ENCODE measurements around the gene ARHGDIA.
A peak's percentile ranks its signal among the peaks of the same experiment; 100 is the strongest.
"Not testable (repeated sequence)": the region's sequence is repeated elsewhere in the genome, so short reads cannot be mapped to it uniquely, and the experiment has no call there.

The ARHGDIA gene

DNA sequence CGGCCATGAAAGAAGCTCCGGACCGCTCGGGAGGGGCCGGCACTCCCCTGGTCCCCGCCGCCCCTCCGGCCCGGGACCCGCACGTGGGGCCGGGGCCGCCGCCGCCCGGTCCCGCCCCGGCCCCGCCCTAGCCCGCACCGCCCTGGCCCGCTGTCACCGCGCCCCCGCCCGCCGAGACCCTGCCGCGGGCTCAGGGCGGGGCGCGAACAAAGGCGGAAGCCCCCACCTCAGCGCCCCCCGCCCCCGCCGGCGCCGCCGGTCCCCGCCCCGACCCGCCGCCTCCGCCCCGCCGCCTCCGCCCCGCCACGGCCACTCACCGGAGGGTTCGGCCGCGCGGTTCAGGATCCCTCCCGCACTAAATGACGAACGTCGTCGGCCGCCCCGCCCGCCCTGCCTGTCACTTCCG, at the start of gene ARHGDIA:
ARHGDIA (minus strand) TSS at position 357 of the 406 bp plus-strand sequence. CDS start 1,407 bp downstream, outside the sequence.
- peaks cover 13% of the 10 kb centered on the region for H3K36me3 Mint-ChIP-seq (ENCODE audit: low read depth)
- peaks cover 18% of the 10 kb centered on the region for H3K4me1 Mint-ChIP-seq (ENCODE audit: low read depth)
- H3K27me3 Mint-ChIP-seq (ENCODE audit: low read depth), result no peaks in the 10 kb centered on the region
- H3K9me3 Mint-ChIP-seq, result no peaks in the 10 kb centered on the region
- peak within 1 kb of the TSS; percentile 91 for H3K27ac Mint-ChIP-seq
- H3K4me3 Mint-ChIP-seq, result peak within 1 kb of the TSS; percentile 89

DNA sequence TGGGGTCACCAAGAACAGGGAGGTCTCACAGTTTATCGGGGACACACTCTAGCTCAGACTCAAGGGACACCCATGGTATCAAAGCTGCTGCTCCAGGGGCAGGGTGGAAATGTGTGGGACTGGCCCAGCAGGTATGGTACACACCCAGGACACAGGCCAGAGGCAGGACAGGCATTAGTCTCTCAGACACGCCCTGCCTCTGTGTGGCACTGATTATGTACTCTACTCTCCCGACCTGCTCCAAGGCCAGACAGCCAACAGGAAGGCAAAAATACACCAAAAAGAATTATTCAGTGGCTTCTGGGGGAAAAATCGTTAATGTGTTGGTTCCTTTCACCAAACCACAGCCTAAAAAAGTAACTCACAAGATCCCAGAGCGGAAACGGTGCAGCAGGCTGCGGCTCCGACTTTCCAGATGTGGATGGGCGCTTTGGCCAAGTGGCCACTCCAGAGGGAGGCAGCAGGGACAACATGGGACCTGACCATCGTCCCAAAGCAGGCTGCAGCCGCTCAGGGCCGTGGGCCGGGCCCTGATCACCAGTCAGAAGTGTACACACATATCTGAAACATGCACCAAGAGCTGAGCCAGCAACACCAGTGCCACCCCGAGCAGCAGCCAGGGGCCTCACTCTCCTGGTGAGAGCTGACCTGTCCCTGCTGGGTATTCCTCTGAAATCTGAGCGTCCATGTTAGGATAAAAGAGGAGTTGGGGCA, 47.9 kb upstream of the ARHGDIA start:
- Mint-ChIP-seq H3K4me3 (no peak overlapping the region), H3K36me3 (ENCODE audit: low read depth) (peaks cover 13% of the 10 kb centered on the region), H3K27ac (peak overlapping the region; percentile 86), H3K4me1 (ENCODE audit: low read depth) (peaks cover 19% of the 10 kb centered on the region), H3K27me3 (ENCODE audit: low read depth) (no peaks in the 10 kb centered on the region), H3K9me3 (no peaks in the 10 kb centered on the region)

DNA sequence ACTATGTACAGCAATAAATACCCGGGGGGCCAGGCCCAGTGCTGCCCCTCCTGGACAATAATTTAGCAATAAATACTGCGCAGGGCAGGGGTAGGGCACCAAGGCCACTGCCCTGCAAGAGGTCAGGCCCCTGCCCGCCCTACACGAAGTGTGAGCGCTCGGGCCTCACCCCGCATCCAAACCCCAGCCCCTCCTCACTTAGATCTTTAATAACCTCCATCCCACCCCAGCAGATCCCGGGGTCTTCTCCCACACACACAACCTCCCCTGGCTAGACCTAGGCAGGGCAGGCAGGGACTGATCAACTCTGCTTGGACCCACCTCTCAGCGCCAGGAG, 47.2 kb upstream of the ARHGDIA start:
- not testable (repeated sequence) for H3K9me3 Mint-ChIP-seq; H3K27me3 Mint-ChIP-seq (ENCODE audit: low read depth)
- peaks cover 16% of the 10 kb centered on the region for H3K36me3 Mint-ChIP-seq (ENCODE audit: low read depth)
- peak overlapping the region; percentile 86 for H3K27ac Mint-ChIP-seq
- peak overlapping the region; percentile 92 for H3K4me3 Mint-ChIP-seq
- peaks cover 18% of the 10 kb centered on the region for H3K4me1 Mint-ChIP-seq (ENCODE audit: low read depth)

DNA sequence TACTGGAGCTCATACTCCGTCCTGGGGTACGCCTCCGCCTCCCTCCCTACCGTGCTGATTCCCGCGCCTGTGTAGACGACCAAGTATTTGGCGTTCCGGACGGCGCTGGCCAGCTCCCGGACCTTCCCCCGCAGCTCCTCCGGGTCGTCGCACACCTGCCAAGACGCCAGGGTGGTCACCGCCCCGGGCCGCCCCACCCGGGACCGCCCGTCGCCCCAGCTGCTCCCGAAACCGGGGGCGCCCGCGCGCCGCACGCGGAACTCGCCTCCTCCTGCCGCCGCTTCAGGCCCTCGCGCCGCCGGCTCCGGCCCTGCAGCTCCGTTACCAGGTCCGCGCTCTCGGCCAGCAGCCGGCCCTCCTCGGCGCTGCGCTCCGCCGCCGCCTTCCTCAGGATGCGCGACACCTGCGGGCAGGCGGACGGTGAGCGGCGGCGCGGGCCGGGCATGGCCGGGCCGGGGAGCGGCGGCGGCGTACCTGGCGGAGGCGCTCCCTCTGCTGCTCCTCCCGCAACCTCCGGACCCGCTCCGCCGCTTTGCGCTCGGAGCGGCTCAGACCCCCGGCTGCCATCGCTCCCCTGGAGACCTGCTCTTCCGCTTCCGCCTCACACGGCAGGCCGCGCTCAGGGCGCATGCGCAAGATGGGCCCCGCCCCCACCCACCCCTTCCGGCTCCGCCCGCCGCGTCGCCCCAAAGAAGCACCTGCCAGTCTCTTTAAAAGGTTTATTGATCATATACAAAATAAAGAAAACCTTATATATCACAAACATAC, 46.6 kb upstream of the ARHGDIA start, which contains the start of gene SIRT7:
SIRT7 (minus strand) TSS at position 612 of the 768 bp plus-strand sequence; CDS start at position 567, 45 bp downstream.
- Mint-ChIP-seq H3K4me1 (ENCODE audit: low read depth) (peaks cover 22% of the 10 kb centered on the region), H3K4me3 (peak within 1 kb of the TSS; percentile 92), H3K36me3 (ENCODE audit: low read depth) (peaks cover 21% of the 10 kb centered on the region), H3K27me3 (ENCODE audit: low read depth) (no peaks in the 10 kb centered on the region), H3K9me3 (no peaks in the 10 kb centered on the region), H3K27ac (peak within 1 kb of the TSS; percentile 86)

DNA sequence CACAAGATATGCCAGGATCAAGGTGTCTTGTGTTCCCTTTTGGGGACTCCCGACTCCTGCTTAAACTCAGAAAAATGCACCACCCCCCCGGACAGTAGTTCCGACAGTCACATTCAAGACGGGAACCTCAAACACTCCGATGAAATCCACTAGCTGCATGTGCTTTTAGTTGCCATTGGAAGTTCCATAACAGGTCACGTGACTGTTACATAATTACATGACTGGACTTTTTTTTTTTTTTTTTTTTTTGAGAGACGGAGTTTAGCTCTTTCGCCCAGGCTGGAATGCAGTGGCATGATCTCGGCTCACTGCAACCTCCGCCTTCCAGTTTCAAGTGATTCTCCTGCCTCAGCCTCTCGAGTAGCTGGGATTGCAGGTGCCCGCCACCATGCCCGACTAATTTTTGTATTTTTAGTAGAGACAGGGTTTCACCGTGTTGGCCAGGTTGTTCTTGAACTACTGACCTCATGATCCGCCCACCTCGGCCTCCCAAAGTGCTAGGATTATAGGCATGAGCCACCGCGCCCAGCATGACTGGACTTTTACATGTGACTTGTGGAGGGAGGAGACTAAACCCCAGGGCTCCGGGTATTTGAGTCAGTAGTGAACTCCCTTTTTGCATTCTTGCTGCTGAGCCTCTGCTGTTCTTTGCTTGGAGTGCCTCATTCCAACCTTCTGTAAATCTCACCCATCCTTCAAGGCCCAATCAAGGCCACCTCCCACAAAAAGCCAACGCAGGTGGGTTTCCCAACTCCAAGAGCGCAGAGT, 45.3 kb upstream of the ARHGDIA start:
- Mint-ChIP-seq H3K36me3 (ENCODE audit: low read depth) (peaks cover 23% of the 10 kb centered on the region), H3K27ac (peak overlapping the region; percentile 56), H3K4me1 (ENCODE audit: low read depth) (peaks cover 26% of the 10 kb centered on the region), H3K9me3 (no peaks in the 10 kb centered on the region), H3K4me3 (peak overlapping the region; percentile 89), H3K27me3 (ENCODE audit: low read depth) (no peaks in the 10 kb centered on the region)

DNA sequence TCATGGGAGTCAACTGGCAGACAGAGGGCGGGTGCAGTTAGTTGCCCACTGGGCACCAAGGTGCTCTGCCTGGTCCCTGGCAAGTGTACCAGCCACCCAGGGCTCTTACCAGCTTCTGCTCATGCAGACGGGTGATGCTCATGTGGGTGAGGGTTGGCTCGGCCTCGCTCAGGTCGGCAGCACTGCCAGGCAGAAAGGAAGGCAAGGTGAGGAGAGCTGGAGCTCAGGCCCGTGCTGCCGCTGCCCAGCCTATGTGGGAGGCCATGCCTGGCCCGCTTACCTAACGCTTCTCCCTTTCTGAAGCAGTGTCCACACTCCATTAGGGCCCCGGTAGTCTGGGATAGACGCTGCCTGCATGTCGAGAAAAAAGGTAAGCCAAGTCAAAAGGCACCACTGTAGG, 44.2 kb upstream of the ARHGDIA start:
- Mint-ChIP-seq H3K36me3 (ENCODE audit: low read depth) (peaks cover 23% of the 10 kb centered on the region), H3K4me1 (ENCODE audit: low read depth) (peaks cover 22% of the 10 kb centered on the region), H3K27me3 (ENCODE audit: low read depth) (no peaks in the 10 kb centered on the region), H3K4me3 (no peak overlapping the region), H3K27ac (no peak overlapping the region), H3K9me3 (no peaks in the 10 kb centered on the region)

DNA sequence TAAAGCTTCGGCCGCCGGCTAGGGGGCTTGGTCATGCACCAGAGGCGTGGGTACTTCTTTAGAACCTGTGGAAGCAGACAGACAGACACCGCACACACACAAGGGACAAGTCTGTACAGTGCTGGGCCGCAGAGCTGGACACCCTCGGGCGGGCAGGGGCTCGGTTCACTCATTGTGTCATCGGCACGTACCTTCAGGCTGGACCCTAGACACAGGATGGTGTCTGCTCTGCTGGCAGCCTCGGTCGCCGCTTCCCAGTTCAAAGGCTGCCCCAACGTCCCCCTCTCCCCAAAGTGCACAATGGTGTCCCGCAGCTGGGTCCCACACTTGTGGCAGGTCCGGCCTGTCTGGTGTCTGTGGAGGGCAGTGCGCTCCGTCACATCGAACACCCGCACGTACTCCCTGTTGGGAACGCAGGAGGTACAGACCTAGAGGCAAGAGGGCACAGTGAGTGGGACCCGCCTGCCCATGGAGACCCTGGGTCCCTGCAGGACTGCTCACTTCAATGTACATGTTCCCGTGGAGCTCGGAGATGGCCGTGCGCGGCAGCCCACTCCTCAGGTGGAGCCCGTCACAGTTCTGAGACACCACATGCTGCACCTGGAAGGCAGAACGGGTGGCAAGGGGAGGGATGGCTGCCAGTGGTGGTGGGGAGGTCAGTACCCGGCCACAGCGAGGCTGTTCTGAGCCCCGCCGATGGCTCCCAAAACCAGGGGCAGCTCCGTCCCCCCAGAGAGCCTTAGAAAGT, 43.1 kb upstream of the ARHGDIA start:
- H3K27me3 Mint-ChIP-seq (ENCODE audit: low read depth), result no peaks in the 10 kb centered on the region
- H3K9me3 Mint-ChIP-seq, result no peaks in the 10 kb centered on the region
- H3K4me1 Mint-ChIP-seq (ENCODE audit: low read depth), result peaks cover 26% of the 10 kb centered on the region
- no peak overlapping the region for H3K27ac Mint-ChIP-seq
- H3K36me3 Mint-ChIP-seq (ENCODE audit: low read depth), result peaks cover 23% of the 10 kb centered on the region
- no peak overlapping the region for H3K4me3 Mint-ChIP-seq

DNA sequence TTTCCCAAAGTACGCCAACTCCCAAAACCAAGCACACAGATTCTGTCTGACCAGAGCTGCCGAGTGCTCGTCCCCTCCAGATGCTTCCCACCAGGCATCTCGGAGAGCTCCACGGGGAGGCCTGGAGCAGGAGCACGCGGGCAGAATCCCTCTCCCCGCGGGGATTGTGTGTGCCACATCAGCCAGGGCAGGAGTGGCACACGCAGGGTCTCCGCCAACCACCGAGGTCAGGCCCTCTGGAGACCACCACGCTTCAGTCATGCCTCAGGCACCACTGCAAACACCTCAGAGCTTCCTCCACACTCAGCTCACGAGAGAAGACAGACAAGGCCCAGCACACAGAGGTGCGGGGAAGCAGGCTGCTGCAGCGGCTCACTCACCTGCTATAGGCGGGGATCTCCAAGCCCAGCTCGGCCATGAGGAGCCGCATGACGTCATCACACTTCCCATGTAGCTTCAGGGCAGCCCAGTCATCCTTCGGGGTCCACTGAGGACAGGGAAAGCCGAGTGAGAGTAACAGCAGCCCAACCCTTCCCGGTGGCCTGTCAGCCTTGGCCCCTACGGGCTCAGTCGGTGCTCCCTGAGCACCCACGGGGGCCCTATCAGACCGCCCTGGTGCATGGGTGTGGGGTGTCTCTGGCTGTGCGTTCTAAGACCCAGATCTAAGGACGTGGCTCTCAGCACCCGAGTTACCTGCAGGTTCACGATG, 42.4 kb upstream of the ARHGDIA start:
- H3K4me1 Mint-ChIP-seq (ENCODE audit: low read depth), result peaks cover 26% of the 10 kb centered on the region
- no peaks in the 10 kb centered on the region for H3K9me3 Mint-ChIP-seq
- peaks cover 23% of the 10 kb centered on the region for H3K36me3 Mint-ChIP-seq (ENCODE audit: low read depth)
- H3K27ac Mint-ChIP-seq, result no peak overlapping the region
- H3K4me3 Mint-ChIP-seq, result no peak overlapping the region
- H3K27me3 Mint-ChIP-seq (ENCODE audit: low read depth), result no peaks in the 10 kb centered on the region

DNA sequence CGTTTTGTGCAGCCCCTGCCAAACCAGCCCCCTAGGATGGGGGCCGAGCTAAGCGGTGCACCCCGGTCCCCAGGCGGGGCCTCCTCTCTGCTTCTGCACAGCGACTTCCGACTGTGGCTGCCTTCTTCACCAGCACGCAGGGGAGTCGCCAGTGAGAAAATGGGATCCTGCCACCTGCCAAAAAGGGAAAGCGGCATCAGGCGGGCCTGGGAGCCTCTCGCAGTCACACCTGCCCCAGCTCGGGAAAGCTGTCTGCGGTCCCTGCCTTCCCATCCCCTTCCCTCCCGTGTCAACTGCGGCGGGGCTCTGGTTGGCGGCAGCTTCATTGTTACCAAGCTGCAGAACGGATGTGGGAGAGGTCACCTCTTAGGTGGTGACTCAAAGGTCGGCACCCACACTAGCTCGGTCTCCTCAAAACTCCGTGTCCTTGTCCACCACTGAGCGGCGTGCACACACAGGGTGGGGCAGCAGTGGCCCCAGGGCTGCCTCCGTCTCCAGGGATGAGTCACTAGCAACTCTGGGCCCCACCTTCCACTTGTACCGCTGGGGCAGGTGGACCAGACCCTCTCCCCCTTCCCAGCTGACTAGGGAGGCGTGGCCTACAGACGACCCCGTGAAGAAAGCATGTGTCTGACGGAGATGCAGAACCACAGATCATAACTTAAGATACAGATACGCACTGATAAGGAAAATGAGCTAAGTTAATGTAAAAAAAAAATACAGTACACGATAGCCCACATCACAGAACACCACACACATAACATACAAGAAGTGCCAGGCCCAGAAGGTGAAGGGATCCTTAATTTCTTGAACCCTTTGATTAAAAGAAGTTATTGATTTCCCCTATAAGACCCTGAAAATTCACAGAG, 41.5 kb upstream of the ARHGDIA start:
- H3K4me3 Mint-ChIP-seq, result no peak overlapping the region
- peaks cover 23% of the 10 kb centered on the region for H3K36me3 Mint-ChIP-seq (ENCODE audit: low read depth)
- no peaks in the 10 kb centered on the region for H3K27me3 Mint-ChIP-seq (ENCODE audit: low read depth)
- H3K9me3 Mint-ChIP-seq, result no peaks in the 10 kb centered on the region
- no peak overlapping the region for H3K27ac Mint-ChIP-seq
- peaks cover 25% of the 10 kb centered on the region for H3K4me1 Mint-ChIP-seq (ENCODE audit: low read depth)

DNA sequence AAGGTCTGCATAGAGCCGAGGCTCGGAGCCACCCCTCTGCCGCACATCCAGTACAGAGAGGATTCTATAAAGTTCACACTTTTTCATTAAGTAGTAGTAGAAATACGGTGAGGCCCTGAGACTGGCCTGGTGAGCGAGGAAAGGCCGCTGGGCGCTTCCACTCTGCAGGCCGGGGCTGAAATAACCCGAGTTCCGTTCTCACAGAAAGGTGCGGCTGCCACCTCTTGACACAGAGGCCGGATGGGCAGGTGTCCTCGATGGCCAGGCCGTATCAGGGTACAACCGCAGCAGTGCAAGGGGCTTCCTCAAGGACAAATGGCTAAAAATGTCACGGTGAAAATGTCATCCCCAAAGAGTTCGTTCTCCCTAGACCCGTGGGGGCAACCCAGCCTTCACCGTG, 40.8 kb upstream of the ARHGDIA start:
- peaks cover 19% of the 10 kb centered on the region for H3K36me3 Mint-ChIP-seq (ENCODE audit: low read depth)
- peaks cover 21% of the 10 kb centered on the region for H3K4me1 Mint-ChIP-seq (ENCODE audit: low read depth)
- no peak overlapping the region for H3K27ac Mint-ChIP-seq
- H3K9me3 Mint-ChIP-seq, result no peaks in the 10 kb centered on the region
- peak overlapping the region; percentile 70 for H3K4me3 Mint-ChIP-seq
- H3K27me3 Mint-ChIP-seq (ENCODE audit: low read depth), result no peaks in the 10 kb centered on the region

DNA sequence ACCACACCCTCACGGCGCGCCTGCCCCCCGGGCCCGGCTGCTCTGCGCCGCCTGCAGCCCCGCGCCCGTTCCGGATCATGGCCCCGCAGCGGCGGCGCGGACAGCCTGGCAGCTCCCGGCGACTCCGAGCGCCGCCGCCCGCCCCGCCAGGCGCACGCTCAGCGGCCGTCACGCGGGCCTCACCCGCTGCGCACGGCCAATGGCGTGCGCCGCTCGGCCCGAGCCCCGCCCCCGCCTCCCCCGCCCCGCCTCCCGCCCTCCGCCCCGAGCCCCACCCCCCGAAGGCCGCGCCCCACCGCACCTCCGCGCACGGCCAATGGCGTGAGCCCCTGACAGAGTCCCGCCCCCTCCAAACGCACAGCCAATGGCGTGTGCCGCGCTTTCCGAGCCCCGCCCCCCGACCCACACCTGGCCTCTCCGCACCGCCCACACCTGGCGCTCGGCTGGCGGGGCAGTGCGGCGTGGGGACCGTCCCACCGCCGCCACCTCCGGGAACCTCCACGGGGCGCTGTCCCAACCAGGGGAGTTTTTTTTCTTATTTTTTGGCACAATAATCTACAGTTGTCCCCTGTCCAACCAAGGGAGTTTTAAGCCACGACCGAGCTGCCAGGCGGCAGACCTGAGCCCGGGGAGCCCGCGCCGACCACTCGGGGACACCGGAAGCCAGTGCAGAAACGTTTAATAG, 40.3 kb upstream of the ARHGDIA start, which contains the start of gene PCYT2:
PCYT2 (minus strand) TSS at position 123 of the 685 bp plus-strand sequence; CDS start at position 79, 44 bp downstream.
- Mint-ChIP-seq H3K4me3 (peak within 1 kb of the TSS; percentile 82), H3K27ac (peak within 1 kb of the TSS; percentile 55), H3K9me3 (no peaks in the 10 kb centered on the region), H3K27me3 (ENCODE audit: low read depth) (no peaks in the 10 kb centered on the region), H3K36me3 (ENCODE audit: low read depth) (peaks cover 17% of the 10 kb centered on the region), H3K4me1 (ENCODE audit: low read depth) (peaks cover 15% of the 10 kb centered on the region)

DNA sequence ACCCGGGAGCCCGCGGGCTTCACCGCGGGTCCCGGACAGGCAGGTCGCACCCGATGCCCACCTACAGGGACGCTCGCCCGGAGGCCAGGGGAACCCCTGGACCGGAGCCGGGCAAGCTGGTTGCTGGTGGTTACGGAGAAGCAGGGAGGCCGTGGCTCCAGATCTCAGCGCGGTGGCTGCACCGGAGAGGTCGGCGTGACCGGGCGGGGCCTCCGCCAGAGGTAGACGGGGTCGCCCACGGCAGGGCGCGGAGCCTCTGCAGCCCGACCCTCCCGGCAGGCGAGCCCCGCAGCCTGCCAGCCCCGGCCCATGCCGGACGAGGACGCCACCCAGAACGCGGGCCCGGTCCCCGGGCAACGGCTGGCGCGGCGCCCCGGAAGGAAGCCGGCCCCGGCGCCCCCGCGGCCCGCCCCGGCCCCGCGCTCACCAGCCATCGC, 39.7 kb upstream of the ARHGDIA start:
- Mint-ChIP-seq H3K9me3 (no peaks in the 10 kb centered on the region), H3K27me3 (ENCODE audit: low read depth) (no peaks in the 10 kb centered on the region), H3K36me3 (ENCODE audit: low read depth) (peaks cover 14% of the 10 kb centered on the region), H3K27ac (peak overlapping the region; percentile 55), H3K4me1 (ENCODE audit: low read depth) (peaks cover 14% of the 10 kb centered on the region), H3K4me3 (peak overlapping the region; percentile 82)

Measured in T-helper 1 cell treated with Interleukin-12 subunit alpha and Interleukin-12 subunit beta and Interleukin-4 antibody, amounts not matched to agents 30 μg/mL and 1 μg/mL, for 36 hours (primary cell).